Peyer's patch (tissue), 4 donors: ENCODE data around the gene SLC38A11. TPM values are rescaled to one million over a fixed set of nuclear protein-coding genes. Genes with fewer than 3 reads are reported as not detected.
"Not testable (repeated sequence)": the region's sequence is repeated elsewhere in the genome, so short reads cannot be mapped to it uniquely, and the experiment has no call there.

ENCODE experiments used
- DNase-seq, 3 donors: peaks; one replicate each; pipeline ENCODE4 v3.0.0-alpha.2; 2017 to 2019
- H3K27ac ChIP-seq, 4 donors: fragments of 200-600 bp; sonication (generic); one replicate each; pipeline ENCODE4 v1.5.1; 2016 to 2019
- H3K27me3 ChIP-seq, 2 donors: fragments of 200-600 bp; sonication (generic); one replicate each; pipeline ENCODE4 v1.5.1; 2019
- H3K36me3 ChIP-seq, 3 donors: fragments of 200-600 bp; sonication (generic); one replicate each; pipeline ENCODE4 v1.5.1; 2016 to 2019
- H3K4me1 ChIP-seq, 4 donors: fragments of 200-600 bp; sonication (generic); one replicate each; pipeline ENCODE4 v1.5.1; 2016 to 2019
- H3K4me3 ChIP-seq, 4 donors: fragments of 200-600 bp; sonication (generic); 1 replicate in 3 of 4; 2 replicates in 1 of 4; pipeline ENCODE4 v1.5.1; 2016 to 2019; ENCODE audit warnings: mild to moderate bottlenecking in 1 of 4
- H3K9me3 ChIP-seq, 4 donors: fragments of 200-600 bp; sonication (generic); one replicate each; pipeline ENCODE4 v1.5.1; 2016 to 2019; ENCODE audit warnings: mild to moderate bottlenecking in 1 of 4
- POLR2A ChIP-seq, 2 donors: fragments of 450-650 bp; IDR thresholded peaks; one replicate each; pipeline ENCODE4 v1.5.1; 2017; ENCODE audit warnings: antibody characterized with exemption in 2 of 2, mild to moderate bottlenecking in 2 of 2, moderate library complexity in 2 of 2
- total RNA-seq, 4 donors: library from RNA; depleted of rRNA; stranded (reverse); fragments of >200 nt; gene quantifications; one replicate each; pipeline ENCODE4 v1.1.0, GENCODE V29; 2016
- TF ChIP-seq, protein P1 (sequence below), 6 experiments: fragments of 450-650 bp in 4 of 6; fragments of 200-600 bp in 2 of 6; sonication (generic) in 1 of 6; IDR thresholded peaks; one replicate each; pipeline ENCODE4 v1.5.1; 2017 to 2019; ENCODE audit warnings: antibody characterized with exemption in 6 of 6, mild to moderate bottlenecking in 3 of 6, moderate library complexity in 1 of 6

SLC38A11 gene
- total RNA-seq, 4 donors from 2014 or later: 3.2 to 13.1 (median 7.0) TPM; not detected in 1

DNA sequence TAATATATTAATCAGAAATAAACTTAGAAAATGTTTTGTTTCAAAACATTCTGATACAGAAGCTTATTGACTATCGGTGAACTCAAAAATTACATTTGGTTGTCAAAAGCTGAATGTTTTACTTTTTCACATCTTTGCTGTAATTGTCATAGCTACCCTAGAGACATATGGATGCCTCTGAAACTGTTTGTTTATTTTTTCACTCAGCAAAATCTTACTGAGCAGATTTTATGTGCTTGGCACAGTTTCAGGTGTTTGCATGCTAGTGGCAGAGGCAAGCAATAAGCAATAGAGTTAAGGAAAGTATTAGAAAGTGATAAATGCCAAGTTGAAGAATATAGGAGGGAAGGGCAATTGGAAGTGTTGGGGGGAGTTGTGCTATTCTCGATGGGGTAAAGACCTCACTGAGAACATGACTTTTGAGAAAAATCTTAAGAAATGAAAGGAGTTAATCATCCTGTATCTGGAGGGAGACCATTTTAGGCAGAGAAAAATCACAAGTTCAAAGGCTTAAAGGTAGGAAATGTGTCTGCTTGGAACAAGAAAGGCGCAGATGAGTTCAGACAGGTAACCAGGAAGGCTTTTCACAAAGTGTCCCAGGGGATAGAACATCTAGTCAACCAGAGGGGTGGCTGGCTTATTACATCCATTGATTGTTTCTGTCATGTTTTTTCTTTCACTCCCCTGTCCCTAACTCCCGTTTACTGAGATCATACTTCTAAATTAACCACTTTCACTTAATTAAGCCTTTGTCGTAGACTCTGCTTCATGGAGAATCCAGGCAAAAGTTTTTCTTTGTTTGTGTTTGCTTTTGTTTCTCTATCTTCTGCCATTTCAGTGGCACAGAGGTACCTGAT lies 86.5 kb downstream of the SLC38A11 start:
- TF ChIP-seq, protein P1, sequence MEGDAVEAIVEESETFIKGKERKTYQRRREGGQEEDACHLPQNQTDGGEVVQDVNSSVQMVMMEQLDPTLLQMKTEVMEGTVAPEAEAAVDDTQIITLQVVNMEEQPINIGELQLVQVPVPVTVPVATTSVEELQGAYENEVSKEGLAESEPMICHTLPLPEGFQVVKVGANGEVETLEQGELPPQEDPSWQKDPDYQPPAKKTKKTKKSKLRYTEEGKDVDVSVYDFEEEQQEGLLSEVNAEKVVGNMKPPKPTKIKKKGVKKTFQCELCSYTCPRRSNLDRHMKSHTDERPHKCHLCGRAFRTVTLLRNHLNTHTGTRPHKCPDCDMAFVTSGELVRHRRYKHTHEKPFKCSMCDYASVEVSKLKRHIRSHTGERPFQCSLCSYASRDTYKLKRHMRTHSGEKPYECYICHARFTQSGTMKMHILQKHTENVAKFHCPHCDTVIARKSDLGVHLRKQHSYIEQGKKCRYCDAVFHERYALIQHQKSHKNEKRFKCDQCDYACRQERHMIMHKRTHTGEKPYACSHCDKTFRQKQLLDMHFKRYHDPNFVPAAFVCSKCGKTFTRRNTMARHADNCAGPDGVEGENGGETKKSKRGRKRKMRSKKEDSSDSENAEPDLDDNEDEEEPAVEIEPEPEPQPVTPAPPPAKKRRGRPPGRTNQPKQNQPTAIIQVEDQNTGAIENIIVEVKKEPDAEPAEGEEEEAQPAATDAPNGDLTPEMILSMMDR (IDR thresholded peaks at IDR 0.05): no peak
- no peak for TF ChIP-seq POLR2A (IDR thresholded peaks at IDR 0.05)
- H3K4me1 ChIP-seq: peaks cover 0 to 6% (median 0%) of the 10 kb centered on the region in 4 donors
- H3K27ac ChIP-seq: no peak overlapping the region
- H3K4me3 ChIP-seq: no peak overlapping the region
- H3K9me3 ChIP-seq: no peaks in the 10 kb centered on the region
- no peak for DNase-seq
- no peaks in the 10 kb centered on the region for H3K27me3 ChIP-seq
- no peaks in the 10 kb centered on the region for H3K36me3 ChIP-seq

DNA sequence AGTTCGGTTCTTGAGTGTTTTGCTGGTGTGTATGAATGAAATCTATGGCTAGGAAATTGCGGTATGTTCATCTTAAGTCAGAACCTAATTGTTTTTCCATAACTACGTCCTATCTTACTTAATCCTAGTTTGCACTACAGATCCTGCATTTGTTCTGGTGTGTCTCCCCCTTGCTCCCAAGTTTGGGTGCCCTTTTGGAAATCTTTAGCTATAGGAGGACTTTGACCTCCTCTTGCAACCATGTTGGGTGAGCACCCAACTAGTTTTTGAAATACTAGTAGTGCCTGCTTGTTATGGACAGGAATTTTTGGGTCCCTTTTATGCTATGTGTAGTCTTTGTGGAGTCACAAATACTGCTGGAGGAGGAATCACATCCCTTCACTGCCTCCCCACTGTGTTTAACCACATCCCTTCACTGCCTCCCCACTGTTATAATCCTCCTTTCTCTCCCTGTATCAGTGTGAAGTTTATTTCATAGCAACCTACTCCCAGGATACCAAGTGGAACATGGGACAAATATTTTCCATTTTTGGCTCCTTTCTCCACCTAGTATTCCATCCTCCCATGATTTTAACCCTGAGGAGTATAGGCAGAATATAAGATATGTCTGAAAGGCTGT lies 87.4 kb downstream of the SLC38A11 start:
- Histone ChIP-seq H3K9me3 (no peaks in the 10 kb centered on the region), H3K4me1 (peaks cover 0 to 6% (median 0%) of the 10 kb centered on the region in 4 donors), H3K4me3 (no peak overlapping the region), H3K36me3 (no peaks in the 10 kb centered on the region), H3K27ac (no peak overlapping the region), H3K27me3 (no peaks in the 10 kb centered on the region)
- TF ChIP-seq POLR2A (IDR thresholded peaks at IDR 0.05): no peak
- TF ChIP-seq, protein P1 (IDR thresholded peaks at IDR 0.05): no peak
- DNase-seq: no peak

DNA sequence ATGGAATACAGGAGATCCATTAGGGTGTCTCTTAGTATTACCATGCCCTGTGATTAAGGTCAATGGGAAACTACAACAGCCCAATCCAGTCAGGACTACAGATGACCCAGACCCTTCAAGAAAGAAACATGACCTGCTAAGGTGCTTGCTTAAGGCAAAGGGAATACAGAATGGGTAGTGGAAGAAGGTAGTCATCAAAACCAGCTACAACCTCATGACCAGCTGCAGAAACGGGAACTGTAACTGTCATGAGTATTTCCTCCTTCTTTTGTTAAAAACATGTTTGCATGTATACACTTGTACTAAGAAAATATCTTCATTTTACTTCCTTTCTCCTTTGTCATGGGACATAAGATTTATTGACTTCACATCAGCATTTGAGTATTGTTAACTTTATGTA lies 88.9 kb downstream of the SLC38A11 start:
- H3K4me1 ChIP-seq, H3K9me3 ChIP-seq, H3K4me3 ChIP-seq, H3K36me3 ChIP-seq, H3K27me3 ChIP-seq: not testable (repeated sequence)
- DNase-seq: peak in 2 of 3 donors; percentile 32 to 50
- H3K27ac ChIP-seq: peak overlapping the region in 2 of 4 donors; percentile 14 to 55

DNA sequence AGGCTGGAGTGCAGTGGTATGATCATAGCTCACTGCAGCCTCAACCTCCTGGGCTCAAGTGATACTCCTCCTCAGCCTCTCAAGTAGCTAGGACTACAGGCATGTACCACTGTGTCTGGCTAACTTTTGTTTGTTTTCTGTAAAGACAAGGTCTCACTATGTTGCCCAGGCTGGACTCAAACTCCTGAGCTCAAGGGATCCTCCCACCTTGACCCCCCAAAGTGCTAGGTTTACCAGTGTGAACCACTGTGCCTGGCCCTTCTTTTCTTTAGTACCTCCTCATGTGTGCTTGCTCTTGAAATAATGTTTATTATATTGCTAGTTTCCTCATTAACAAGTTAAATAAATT lies 94.7 kb downstream of the SLC38A11 start:
- DNase-seq: no peak
- peaks cover 0 to under 1% (median 0%) of the 10 kb centered on the region in 4 donors for H3K4me1 ChIP-seq
- H3K27me3 ChIP-seq: no peaks in the 10 kb centered on the region
- no peaks in the 10 kb centered on the region for H3K9me3 ChIP-seq
- TF ChIP-seq POLR2A (IDR thresholded peaks at IDR 0.05): no peak
- TF ChIP-seq, protein P1 (IDR thresholded peaks at IDR 0.05): no peak
- no peaks in the 10 kb centered on the region for H3K36me3 ChIP-seq
- no peak overlapping the region for H3K27ac ChIP-seq
- no peak overlapping the region for H3K4me3 ChIP-seq

DNA sequence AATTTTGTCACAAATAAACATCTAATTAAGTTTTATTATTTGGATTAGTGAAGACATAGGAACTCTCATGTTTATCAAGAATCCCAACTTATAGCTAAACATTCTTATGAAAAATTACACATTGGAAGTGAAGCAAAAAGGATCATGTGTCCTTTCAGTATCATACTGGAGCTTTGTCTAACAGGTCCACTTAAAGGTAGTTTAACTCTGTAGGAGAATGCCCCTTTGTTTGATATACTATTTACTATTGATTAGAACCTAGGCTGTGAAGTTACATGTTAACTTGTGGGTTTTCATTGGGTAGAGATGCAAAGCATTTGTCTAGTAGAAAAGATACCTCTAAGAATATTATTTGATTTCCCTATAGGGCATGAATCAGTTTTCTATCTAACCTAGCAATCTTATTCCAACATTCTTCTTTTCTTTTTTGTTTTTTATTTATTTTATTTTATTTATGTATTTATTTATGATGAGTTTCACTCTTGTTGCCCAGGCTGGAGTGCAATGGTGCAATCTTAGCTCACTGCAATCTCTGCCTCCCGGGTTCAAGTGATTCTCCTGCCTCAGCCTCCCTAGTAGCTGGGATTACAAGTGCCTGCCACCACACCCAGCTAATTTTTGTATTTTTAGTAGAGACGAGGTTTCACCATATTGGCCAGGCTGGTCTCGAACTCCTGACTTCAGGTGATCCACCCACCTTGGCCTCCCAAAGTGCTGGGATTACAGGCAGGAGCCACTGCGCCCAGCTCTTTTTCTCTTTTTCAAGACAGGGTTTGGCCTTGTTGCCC lies 95.2 kb downstream of the SLC38A11 start:
- H3K4me3 ChIP-seq, DNase-seq, H3K9me3 ChIP-seq, H3K36me3 ChIP-seq, H3K4me1 ChIP-seq, H3K27me3 ChIP-seq, H3K27ac ChIP-seq: not testable (repeated sequence)

DNA sequence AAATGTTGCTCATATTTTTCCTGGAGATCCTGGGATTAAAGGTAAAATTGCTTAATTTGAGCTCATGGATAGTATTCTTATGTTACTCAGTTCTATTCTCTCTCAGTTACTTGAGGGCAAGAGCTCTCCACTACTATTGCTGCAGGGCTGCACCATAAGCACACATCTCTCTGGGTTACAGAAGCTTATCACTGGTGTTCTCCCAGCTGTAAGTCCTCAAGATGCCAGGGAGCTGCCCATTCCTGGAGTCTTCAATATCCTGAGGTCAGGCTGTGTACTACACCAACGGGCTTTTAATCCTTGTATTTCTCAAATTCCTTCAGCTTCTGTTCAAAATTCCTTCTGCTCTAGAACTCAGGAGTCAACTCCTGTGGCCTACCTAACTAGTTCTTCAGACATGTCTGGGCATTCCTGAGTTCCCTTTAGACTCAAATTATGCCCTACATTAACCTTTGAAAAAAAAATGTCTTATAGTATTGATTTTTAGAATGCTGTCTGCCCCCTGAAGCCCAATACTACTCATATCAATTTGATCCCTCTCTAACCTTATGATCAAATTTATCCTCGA lies 96.0 kb downstream of the SLC38A11 start:
- no peaks in the 10 kb centered on the region for H3K4me1 ChIP-seq
- H3K27ac ChIP-seq: no peak overlapping the region
- DNase-seq: no peak
- no peaks in the 10 kb centered on the region for H3K27me3 ChIP-seq
- TF ChIP-seq POLR2A (IDR thresholded peaks at IDR 0.05): no peak
- TF ChIP-seq, protein P1 (IDR thresholded peaks at IDR 0.05): no peak
- H3K36me3 ChIP-seq: no peaks in the 10 kb centered on the region
- H3K4me3 ChIP-seq: no peak overlapping the region
- no peaks in the 10 kb centered on the region for H3K9me3 ChIP-seq
